GOT3 (cell line): Measurements from ENCODE around the gene PRKAR1B.

Experiments used
- DNase-seq: peaks from one replicate; lab custom pipeline; 2025; ENCODE audit warnings: mixed read lengths; lab: John Stamatoyannopoulos, UW

PRKAR1B gene

GRCh38 chr7:589781-590575, 137.1 kb downstream of the PRKAR1B start:
- DNase-seq = no peak

DNA sequence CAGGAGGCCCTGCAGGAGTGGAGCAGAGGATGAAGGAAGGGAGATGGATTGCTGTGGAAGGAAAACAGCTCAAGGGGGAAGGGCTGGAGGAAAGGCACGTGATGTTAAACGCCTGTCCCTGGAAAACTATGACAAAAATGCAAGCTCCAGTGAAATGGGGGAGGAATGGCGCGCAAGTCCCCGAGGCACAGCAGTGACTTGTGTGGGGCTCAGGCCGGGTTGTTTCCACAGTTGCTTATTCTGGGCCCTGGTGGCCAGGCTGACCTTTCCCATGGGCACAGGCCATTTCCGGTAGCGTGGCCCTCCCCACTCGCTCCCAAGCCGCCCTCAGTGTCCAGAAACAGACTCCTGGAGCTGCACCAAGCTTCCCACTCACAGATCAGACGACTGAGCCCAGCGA, 139.3 kb downstream of the PRKAR1B start:
- no peak for DNase-seq

DNA sequence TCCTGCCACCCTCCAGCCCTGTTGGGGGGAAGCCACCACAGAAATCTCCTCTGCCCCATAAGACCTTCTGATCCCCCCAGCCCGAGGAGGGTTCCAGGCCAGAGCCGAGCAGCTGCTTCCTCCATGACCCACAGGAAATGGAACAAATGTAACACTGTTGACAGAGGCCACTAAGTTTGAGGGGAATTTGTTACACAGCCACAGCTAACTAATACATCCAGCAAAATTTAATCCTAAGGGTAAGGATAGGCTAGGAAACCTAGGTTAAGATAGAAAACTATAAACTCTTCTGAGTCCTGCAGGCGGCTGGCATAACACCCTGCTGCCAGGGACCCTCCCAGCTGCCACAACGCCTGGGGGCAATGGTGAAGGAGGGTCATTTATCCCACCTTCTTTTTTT, 140.6 kb downstream of the PRKAR1B start:
- DNase-seq = no peak

DNA sequence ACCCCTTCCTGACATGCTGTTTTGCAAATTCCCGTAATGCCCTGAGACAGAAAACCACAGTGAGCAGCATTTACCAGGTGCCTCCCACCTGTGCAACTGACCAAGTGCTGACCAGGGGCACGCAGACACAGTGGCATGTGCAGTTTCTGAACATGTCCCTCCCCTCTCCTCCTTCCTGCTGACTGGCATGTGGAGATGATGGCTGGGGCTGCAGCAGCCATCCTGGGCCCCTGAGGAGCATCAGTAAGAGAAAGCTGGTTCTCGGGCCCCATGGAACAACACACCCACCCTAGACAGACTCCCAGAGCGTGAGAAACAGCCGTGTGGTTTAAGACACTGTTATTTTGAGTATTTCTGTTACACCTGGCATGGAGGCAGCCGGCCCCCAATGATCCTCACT, 141.2 kb downstream of the PRKAR1B start:
- DNase-seq = no peak

- DNase-seq = no peak
Observed at GRCh38 chr7:585229-585711, 141.8 kb downstream of the PRKAR1B start.

- DNase-seq = no peak
Observed at GRCh38 chr7:584820-585219, 142.3 kb downstream of the PRKAR1B start.

GRCh38 chr7:584122-584465, 143.0 kb downstream of the PRKAR1B start:
- DNase-seq = no peak

GRCh38 chr7:583410-584121, 143.5 kb downstream of the PRKAR1B start:
- DNase-seq = no peak

DNA sequence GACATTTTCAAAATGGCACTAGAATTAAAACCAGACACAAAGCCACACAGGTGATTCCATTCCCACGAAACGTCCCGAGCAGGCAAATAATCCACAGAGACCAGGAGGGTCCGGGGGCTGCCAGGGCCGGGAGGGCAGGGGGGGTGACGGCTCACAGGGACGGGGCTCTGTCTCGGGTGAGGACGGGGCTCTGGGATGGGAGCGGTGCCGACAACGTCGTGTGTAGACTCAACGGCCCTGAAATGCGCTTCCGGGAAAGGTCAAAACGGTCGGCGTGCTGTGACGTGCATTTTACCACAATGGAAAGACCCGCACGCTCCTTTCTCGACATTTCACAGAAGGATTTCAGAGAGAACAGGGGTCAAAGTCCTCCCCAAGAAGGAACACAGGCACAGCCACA, 144.2 kb downstream of the PRKAR1B start:
- DNase-seq = no peak

DNA sequence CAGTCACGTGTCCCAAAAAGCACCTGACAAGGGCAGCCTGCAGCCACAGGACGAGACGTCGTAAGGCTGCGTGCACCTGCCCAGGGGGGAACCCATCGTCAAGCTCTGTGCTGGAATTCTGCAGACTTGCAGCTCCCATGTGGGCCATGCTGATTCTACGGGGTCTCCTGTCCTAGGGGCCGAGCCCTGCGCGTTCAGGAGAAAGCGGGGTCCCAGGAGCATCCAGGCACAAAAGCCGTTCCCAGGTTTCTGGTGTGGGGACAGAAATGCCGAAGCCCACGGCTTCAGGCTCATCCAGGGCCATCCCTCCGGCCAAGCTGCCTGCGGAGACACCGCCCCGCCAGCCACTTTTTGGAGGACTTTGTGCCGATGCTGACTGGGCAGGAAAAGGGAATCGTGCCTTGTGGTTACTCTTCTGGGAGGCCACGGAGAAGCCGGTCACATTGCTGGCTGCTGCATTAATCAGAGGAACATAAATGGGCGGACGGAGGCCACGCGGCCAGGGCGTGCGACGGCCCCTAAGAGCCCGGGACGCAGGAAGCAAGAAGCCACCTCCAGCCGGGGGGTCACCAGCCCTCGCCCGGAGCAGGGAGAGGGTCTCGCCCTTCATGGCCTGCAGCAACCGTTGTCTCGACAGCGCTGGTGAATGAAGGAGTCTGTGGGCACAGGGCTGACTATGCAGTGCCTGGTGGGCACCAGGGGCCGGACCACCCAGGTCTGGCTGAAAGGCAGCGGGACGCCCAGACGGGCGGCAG, 144.8 kb downstream of the PRKAR1B start:
- no peak for DNase-seq

GRCh38 chr7:578386-578785, 148.7 kb downstream of the PRKAR1B start:
- no peak for DNase-seq

DNA sequence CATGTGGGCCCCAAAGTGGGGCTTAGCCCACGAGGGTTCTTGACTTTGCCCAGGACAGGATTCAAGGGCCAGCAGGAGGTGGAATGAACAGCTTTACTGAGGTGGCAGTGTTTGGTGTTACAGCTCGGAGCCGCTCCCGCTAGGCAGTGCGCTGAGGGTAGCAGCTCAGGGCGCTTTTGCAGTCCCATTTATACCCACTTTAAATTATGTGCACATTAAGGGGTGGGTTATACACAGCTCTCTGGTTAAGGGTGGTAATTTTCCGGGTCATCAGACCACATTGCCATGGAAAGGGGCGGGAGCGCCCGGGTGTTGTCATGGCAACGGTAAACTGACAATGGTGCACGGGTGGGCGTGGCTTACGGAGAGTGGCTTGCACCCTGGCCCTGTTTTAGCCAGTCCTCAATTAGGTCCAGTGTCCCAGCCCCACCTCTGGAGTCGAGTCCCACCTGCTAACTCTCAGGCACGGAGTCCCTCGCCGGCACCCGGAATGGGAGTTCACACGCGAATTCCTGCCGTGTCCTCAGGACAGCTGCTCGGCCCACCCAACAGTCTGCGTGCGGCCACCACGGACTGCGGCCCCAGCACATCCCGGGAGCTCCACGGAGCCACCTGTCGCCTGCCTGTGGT, 149.2 kb downstream of the PRKAR1B start:
- DNase-seq = no peak

- DNase-seq = no peak
Observed at GRCh38 chr7:577278-577665, 149.8 kb downstream of the PRKAR1B start.

GRCh38 chr7:576524-577277, 150.4 kb downstream of the PRKAR1B start:
- DNase-seq = no peak

DNA sequence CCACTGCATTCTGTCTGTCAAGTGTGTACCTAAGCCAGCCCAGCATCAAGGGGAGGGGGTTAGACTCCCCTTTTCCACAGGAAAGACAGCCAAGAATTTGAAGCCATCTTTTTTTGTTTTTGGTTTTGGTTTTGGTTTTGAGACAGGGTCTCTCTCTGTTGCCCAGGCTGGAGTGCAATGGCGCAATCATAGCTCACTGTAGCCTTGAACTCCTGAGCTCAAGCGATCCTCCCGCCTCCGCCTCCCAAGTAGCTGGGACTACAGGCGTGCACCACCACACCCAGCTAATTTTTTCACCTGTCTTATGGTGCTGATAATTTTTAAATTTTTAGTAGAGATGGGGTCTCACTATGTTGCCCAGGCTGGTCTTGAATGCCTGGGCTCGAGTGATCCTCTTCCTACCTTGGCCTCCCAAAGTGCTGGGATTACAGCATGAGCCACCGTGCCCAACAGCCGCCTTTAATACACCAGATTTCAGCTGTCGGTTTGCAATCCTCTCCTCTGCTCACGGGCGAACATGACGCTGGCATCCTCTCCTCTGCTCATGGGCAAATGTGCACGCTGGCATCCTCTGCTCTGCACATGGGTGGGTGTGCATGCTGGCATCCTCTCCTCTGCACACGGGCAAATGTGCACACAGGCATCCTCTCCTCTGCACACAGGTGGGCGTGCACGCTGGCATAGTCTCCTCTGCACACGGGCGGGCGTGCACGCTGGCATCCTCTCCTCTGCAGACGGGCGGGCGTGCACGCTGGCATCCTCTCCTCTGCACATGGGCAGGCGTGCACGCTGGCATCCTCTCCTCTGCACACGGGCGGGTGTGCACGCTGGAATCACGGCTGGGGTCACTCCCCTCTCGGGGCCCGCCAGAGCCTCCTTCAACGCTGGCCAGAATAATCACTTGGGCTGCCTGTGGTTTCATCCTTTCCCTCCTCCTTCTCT, 151.4 kb downstream of the PRKAR1B start:
- DNase-seq = no peak

- DNase-seq = no peak
Observed at GRCh38 chr7:574661-575395, 152.3 kb downstream of the PRKAR1B start.

DNA sequence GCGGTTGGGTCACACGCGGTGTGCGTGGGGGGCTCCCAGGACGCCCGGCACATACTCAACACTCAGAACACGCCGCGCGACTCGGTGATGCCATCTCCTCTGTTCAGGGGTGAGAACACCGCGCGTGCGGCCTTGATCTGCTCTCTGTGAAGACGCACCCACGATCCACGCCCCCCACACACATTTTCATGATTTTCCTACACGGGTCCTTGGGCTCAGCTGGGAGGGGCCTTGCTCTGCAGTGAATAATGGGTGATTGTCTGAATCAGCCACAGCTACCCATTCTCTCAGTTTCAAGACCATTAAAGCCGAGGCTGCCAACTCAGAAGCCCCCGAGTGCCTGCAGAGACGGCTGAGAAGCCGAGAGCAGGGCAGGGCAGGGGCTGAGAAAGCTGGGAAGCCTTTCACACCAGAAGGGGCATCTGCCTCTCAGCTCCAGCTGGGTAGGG, 153.1 kb downstream of the PRKAR1B start:
- DNase-seq = no peak

DNA sequence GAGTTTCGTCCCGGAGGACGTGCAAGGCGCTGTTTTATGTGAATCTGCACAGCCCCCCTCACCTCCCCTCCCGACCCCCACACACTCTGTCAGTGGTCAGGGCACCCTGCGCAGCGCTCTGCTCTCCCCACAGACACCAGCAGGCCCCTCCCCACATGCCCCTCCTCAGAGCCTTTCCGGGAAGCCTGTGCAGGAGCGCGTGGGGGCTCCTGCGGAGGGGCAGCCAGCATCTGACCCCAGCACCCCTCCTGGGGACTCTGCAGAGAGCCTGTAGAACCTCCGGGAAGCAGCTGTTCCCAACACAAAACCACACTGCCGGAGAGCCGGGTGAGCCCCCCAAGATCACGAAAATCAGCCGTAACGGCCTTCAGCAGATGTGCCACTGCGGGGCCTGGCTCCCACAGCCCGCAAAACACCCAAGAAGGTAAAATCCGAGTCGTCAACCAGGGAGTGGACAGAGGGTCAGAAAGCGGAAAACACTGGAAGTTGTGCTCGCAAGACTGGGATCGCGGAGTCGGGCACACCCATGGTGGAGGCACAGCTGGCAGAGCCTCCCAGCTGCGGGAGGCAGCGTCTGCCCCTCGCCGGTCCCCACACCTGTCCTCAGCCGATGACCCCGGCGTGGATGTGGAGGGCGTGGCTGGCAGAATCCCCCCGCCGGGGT, 153.7 kb downstream of the PRKAR1B start:
- DNase-seq = no peak
